ENCODE measurements around the gene ADAM33. TPM values are rescaled to one million over a fixed set of nuclear protein-coding genes. Genes with fewer than 3 reads are reported as not detected.

Gene ADAM33
- total and polyA plus RNA-seq, 2 donors (not counting 1 experiment from before 2014, with no cell fraction given) = not detected

DNA sequence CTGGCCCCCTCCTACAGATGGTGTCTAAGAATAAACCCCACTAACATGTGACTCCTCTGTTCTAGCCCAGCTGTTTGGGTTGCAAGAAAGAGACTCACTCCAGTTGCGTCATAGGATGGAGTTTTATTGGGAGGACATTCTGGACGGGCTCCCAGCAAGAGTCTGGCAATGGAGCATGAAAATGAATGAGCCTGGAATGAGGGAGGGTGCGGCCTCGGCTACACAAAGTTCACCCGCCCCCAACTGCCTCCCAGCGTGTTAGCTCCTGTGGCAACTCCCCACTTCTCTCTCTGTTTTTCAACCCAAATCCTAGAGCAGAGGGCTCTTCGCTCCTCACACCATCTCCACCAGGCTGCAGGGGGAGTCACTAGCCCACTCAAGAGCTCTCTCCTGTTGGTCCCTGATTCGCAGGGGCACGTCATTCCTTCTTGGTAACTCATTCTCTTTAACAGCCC lies 5.1 kb upstream of the ADAM33 start:
- H3K79me2 ChIP-seq (ENCODE audit: control insufficient read depth, insufficient read depth, low read length) = no peaks in the 10 kb centered on the region
- TF ChIP-seq, protein P1, sequence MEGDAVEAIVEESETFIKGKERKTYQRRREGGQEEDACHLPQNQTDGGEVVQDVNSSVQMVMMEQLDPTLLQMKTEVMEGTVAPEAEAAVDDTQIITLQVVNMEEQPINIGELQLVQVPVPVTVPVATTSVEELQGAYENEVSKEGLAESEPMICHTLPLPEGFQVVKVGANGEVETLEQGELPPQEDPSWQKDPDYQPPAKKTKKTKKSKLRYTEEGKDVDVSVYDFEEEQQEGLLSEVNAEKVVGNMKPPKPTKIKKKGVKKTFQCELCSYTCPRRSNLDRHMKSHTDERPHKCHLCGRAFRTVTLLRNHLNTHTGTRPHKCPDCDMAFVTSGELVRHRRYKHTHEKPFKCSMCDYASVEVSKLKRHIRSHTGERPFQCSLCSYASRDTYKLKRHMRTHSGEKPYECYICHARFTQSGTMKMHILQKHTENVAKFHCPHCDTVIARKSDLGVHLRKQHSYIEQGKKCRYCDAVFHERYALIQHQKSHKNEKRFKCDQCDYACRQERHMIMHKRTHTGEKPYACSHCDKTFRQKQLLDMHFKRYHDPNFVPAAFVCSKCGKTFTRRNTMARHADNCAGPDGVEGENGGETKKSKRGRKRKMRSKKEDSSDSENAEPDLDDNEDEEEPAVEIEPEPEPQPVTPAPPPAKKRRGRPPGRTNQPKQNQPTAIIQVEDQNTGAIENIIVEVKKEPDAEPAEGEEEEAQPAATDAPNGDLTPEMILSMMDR (IDR thresholded peaks at IDR 0.05) = no peak
- no peak for TF ChIP-seq EZH2 (IDR thresholded peaks at IDR 0.05; ENCODE audit: borderline replicate concordance, insufficient read depth, low read depth, low read length, poor library complexity, severe bottlenecking)
- ATAC-seq (ENCODE audit: low read depth) (no peak), DNase-seq (no peak)
- H3K4me3 Mint-ChIP-seq = no peak overlapping the region
- no peaks in the 10 kb centered on the region for H3K4me1 ChIP-seq (ENCODE audit: control insufficient read depth in 2 of 2, insufficient read depth in 2 of 2, low read length in 2 of 2)
- H3K27ac Mint-ChIP-seq = no peak overlapping the region
- peaks cover 29% of the 10 kb centered on the region for H3K27me3 Mint-ChIP-seq
- no peak overlapping the region for H3K9ac ChIP-seq (ENCODE audit: low read length)
- no peaks in the 10 kb centered on the region for H3K36me3 ChIP-seq (replicated peaks in 1 of 2; ENCODE audit: control extremely low read depth in 1 of 2, control insufficient read depth in 1 of 2, extremely low read depth in 1 of 2, insufficient read depth in 2 of 2, low read length in 1 of 2)
- POLR2A ChIA-PET = no interaction called here
- H2AFZ ChIP-seq (ENCODE audit: insufficient read depth, low read depth, low read length, poor library complexity, severe bottlenecking) = no peak overlapping the region
- H4K20me1 ChIP-seq (ENCODE audit: control insufficient read depth, insufficient read depth, low read length, poor library complexity, severe bottlenecking) = no peaks in the 10 kb centered on the region
- CTCF ChIA-PET = interaction anchor here (1.3 kb wide), 1 partner anchor 24 kb away, joined by 4 read pairs; no protein-coding TSS in a partner anchor
- no peaks in the 10 kb centered on the region for H3K9me3 Mint-ChIP-seq (ENCODE audit: insufficient read depth)
- intact Hi-C loops (cut with micrococcal nuclease) = no loop called here
- peaks cover 0 to 6% (median 0%) of the 10 kb centered on the region in 3 donors for H3K9me3 ChIP-seq (ENCODE audit: control extremely low read depth in 1 of 3, control insufficient read depth in 2 of 3, insufficient read depth in 1 of 3, low read length in 2 of 3)
- H3K27me3 ChIP-seq (replicated peaks in 1 of 4; ENCODE audit: control extremely low read depth in 1 of 4, control insufficient read depth in 3 of 4, insufficient read depth in 4 of 4, low read length in 3 of 4) = peaks cover 0 to 13% (median 2%) of the 10 kb centered on the region in 4 experiments
- H3K27ac ChIP-seq (ENCODE audit: low read length in 2 of 2) = no peak overlapping the region
- H3K4me1 Mint-ChIP-seq = no peaks in the 10 kb centered on the region
- no peak overlapping the region for H3K4me2 ChIP-seq (replicated peaks; ENCODE audit: low read depth, low read length, poor library complexity, severe bottlenecking)
- no peak overlapping the region for H3K4me3 ChIP-seq (ENCODE audit: control extremely low read depth in 1 of 5, extremely low read depth in 1 of 5, insufficient read depth in 1 of 5, low read depth in 2 of 5, low read length in 4 of 5)
- WGBS (ENCODE audit: insufficient coverage) = 81% methylated on average over 4 of the region's 9 CpGs

DNA sequence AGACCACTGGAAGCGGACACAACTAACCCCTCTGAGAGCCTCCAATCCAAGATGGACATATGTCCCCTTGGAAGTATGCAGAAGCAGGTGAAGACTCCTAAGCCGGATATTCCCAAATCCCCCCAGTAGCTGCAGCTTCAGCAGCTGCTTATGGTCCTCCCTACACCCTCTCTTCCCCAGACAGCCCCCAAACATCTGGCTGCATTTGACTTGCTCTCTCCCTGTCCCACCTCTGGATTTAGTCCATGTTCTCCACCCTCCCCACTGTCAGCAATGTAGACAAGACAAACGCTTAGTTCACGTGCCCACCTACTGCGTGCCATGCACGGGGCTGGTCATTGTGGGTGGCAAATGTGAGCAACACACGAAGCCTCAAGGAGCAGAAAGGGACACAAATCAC lies 4.6 kb upstream of the ADAM33 start:
- no peak overlapping the region for H3K4me2 ChIP-seq (replicated peaks; ENCODE audit: low read depth, low read length, poor library complexity, severe bottlenecking)
- TF ChIP-seq, protein P1 (IDR thresholded peaks at IDR 0.05) = no peak
- no peak for TF ChIP-seq EZH2 (IDR thresholded peaks at IDR 0.05; ENCODE audit: borderline replicate concordance, insufficient read depth, low read depth, low read length, poor library complexity, severe bottlenecking)
- no peaks in the 10 kb centered on the region for H3K9me3 Mint-ChIP-seq (ENCODE audit: insufficient read depth)
- H3K79me2 ChIP-seq (ENCODE audit: control insufficient read depth, insufficient read depth, low read length) = no peaks in the 10 kb centered on the region
- CTCF ChIA-PET = interaction anchor here (1.3 kb wide), 1 partner anchor 24 kb away, joined by 4 read pairs; no protein-coding TSS in a partner anchor
- no peaks in the 10 kb centered on the region for H3K36me3 ChIP-seq (replicated peaks in 1 of 2; ENCODE audit: control extremely low read depth in 1 of 2, control insufficient read depth in 1 of 2, extremely low read depth in 1 of 2, insufficient read depth in 2 of 2, low read length in 1 of 2)
- H2AFZ ChIP-seq (ENCODE audit: insufficient read depth, low read depth, low read length, poor library complexity, severe bottlenecking) = no peak overlapping the region
- DNase-seq (no peak), ATAC-seq (ENCODE audit: low read depth) (no peak)
- H3K27me3 ChIP-seq (replicated peaks in 1 of 4; ENCODE audit: control extremely low read depth in 1 of 4, control insufficient read depth in 3 of 4, insufficient read depth in 4 of 4, low read length in 3 of 4) = peaks cover 0 to 16% (median 2%) of the 10 kb centered on the region in 4 experiments
- H3K9me3 ChIP-seq (ENCODE audit: control extremely low read depth in 1 of 3, control insufficient read depth in 2 of 3, insufficient read depth in 1 of 3, low read length in 2 of 3) = peaks cover 0 to 6% (median 0%) of the 10 kb centered on the region in 3 donors
- H3K27ac ChIP-seq (ENCODE audit: low read length in 2 of 2) = no peak overlapping the region
- H3K4me1 ChIP-seq (ENCODE audit: control insufficient read depth in 2 of 2, insufficient read depth in 2 of 2, low read length in 2 of 2) = no peaks in the 10 kb centered on the region
- no peak overlapping the region for H3K4me3 ChIP-seq (ENCODE audit: control extremely low read depth in 1 of 5, extremely low read depth in 1 of 5, insufficient read depth in 1 of 5, low read depth in 2 of 5, low read length in 4 of 5)
- no peak overlapping the region for H3K27ac Mint-ChIP-seq
- H3K9ac ChIP-seq (ENCODE audit: low read length) = no peak overlapping the region
- H4K20me1 ChIP-seq (ENCODE audit: control insufficient read depth, insufficient read depth, low read length, poor library complexity, severe bottlenecking) = no peaks in the 10 kb centered on the region
- H3K4me1 Mint-ChIP-seq = no peaks in the 10 kb centered on the region
- WGBS (ENCODE audit: insufficient coverage) = 100% methylated on average over 2 of the region's 7 CpGs
- H3K27me3 Mint-ChIP-seq = peaks cover 31% of the 10 kb centered on the region
- intact Hi-C loops (cut with micrococcal nuclease) = no loop called here
- POLR2A ChIA-PET = no interaction called here
- no peak overlapping the region for H3K4me3 Mint-ChIP-seq

Data from B cell (primary cell).